ENCODE results near the gene PHF5A.
"Not testable (repeated sequence)": the region's sequence is repeated elsewhere in the genome, so short reads cannot be mapped to it uniquely, and the experiment has no call there.

The PHF5A gene

DNA sequence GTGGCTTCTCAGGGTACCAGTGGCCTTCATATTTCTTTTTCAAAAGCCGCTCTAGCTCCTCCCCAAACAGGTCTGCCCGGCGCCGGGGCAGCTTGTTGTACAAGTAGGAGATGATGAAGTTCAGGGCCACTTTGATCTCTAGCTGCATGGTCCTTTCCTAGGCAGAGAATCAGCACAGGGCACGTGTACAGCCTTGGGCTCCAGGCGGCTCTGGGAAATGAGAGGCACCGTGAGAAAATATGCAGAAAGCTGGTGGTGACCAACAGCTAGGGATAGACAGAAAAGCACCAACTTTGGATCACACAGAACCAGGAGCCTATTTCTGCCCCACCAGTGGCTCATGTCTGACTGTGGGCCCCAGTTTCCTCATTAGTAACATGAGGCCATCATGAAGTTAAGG is 31.3 kb downstream of the PHF5A start:
- no peaks in the 10 kb centered on the region for H3K27me3 ChIP-seq (ENCODE audit: control insufficient read depth, low read length)
- no peaks in the 10 kb centered on the region for H3K4me1 ChIP-seq (ENCODE audit: control insufficient read depth, low read length)
- H3K79me2 ChIP-seq (ENCODE audit: control insufficient read depth, low read length): peaks cover 87% of the 10 kb centered on the region
- no peak overlapping the region for H3K4me2 ChIP-seq (ENCODE audit: low read length)
- peaks cover 11% of the 10 kb centered on the region for H3F3A ChIP-seq (ENCODE audit: control insufficient read depth, insufficient read depth)
- TF ChIP-seq, protein P1, sequence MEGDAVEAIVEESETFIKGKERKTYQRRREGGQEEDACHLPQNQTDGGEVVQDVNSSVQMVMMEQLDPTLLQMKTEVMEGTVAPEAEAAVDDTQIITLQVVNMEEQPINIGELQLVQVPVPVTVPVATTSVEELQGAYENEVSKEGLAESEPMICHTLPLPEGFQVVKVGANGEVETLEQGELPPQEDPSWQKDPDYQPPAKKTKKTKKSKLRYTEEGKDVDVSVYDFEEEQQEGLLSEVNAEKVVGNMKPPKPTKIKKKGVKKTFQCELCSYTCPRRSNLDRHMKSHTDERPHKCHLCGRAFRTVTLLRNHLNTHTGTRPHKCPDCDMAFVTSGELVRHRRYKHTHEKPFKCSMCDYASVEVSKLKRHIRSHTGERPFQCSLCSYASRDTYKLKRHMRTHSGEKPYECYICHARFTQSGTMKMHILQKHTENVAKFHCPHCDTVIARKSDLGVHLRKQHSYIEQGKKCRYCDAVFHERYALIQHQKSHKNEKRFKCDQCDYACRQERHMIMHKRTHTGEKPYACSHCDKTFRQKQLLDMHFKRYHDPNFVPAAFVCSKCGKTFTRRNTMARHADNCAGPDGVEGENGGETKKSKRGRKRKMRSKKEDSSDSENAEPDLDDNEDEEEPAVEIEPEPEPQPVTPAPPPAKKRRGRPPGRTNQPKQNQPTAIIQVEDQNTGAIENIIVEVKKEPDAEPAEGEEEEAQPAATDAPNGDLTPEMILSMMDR (IDR thresholded peaks at IDR 0.05; ENCODE audit: low read depth, low read length, poor library complexity, severe bottlenecking): no peak
- TF ChIP-seq EZH2phosphoT487 (IDR thresholded peaks at IDR 0.05; ENCODE audit: borderline replicate concordance, low read length): no peak
- H3K9me2 ChIP-seq (replicated peaks; ENCODE audit: control insufficient read depth, low read length): no peaks in the 10 kb centered on the region
- H3K36me3 ChIP-seq (ENCODE audit: control insufficient read depth, low read length): peaks cover 70% of the 10 kb centered on the region
- no peak overlapping the region for H3K27ac ChIP-seq (ENCODE audit: low read depth, low read length)
- H3K9me3 ChIP-seq (ENCODE audit: control insufficient read depth, insufficient read depth, low read length): no peaks in the 10 kb centered on the region
- H3K4me3 ChIP-seq (ENCODE audit: low read length): no peak overlapping the region
- H4K20me1 ChIP-seq (ENCODE audit: control insufficient read depth, insufficient read depth, low read depth, low read length): 0 out of 2 replicates have a peak, but pooled peaks cover 3% of the 10 kb centered on the region

DNA sequence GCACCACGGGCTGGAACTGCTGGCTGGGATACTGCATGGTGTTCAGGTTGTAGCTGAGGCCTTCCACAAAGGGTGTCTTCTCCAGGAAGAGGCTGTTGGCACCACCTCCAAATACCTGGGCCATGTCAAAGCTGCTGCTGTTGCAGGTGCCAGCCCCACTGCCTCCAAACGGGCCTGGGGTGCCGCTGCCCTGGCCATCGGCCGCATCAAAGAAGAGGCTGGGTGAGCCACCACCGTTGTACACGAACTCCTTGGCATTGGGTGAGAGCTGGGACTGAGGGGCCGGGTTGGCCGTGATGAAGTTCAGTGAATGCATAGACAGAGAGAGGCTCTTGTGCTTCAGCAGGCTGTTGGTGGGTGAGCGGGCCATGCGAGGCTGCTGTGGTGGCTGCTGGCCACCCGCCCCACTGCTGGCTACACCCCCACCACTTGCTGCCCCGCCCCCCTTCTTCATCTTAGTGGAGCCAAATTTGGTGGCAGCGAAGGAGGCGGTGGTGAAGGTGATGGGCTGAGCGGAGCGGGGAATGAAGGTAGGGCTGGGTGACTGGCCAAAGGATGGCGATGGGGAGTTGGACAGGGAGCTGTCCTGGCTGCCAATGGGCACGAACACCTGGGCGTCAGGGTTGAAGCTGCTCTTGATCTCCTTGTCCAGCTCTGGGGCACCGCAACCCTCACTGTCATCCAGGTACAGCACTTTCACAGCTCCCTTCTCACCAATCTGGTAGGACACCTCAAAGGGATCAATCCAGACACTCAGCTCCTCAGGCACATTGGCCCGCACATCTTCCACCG is 32.0 kb downstream of the PHF5A start:
- TF ChIP-seq, protein P1 (IDR thresholded peaks at IDR 0.05; ENCODE audit: low read depth, low read length, poor library complexity, severe bottlenecking): no peak
- no peak for TF ChIP-seq EZH2phosphoT487 (IDR thresholded peaks at IDR 0.05; ENCODE audit: borderline replicate concordance, low read length)
- Histone ChIP-seq H3F3A (ENCODE audit: control insufficient read depth, insufficient read depth) (peaks cover 11% of the 10 kb centered on the region), H3K4me3 (ENCODE audit: low read length) (no peak overlapping the region), H4K20me1 (ENCODE audit: control insufficient read depth, insufficient read depth, low read depth, low read length) (0 out of 2 replicates have a peak, but pooled peaks cover 3% of the 10 kb centered on the region), H3K4me1 (ENCODE audit: control insufficient read depth, low read length) (no peaks in the 10 kb centered on the region), H3K36me3 (ENCODE audit: control insufficient read depth, low read length) (peaks cover 72% of the 10 kb centered on the region), H3K27ac (ENCODE audit: low read depth, low read length) (no peak overlapping the region), H3K79me2 (ENCODE audit: control insufficient read depth, low read length) (peaks cover 80% of the 10 kb centered on the region), H3K9me2 (replicated peaks; ENCODE audit: control insufficient read depth, low read length) (no peaks in the 10 kb centered on the region), H3K27me3 (ENCODE audit: control insufficient read depth, low read length) (no peaks in the 10 kb centered on the region), H3K9me3 (ENCODE audit: control insufficient read depth, insufficient read depth, low read length) (no peaks in the 10 kb centered on the region), H3K4me2 (ENCODE audit: low read length) (no peak overlapping the region)

DNA sequence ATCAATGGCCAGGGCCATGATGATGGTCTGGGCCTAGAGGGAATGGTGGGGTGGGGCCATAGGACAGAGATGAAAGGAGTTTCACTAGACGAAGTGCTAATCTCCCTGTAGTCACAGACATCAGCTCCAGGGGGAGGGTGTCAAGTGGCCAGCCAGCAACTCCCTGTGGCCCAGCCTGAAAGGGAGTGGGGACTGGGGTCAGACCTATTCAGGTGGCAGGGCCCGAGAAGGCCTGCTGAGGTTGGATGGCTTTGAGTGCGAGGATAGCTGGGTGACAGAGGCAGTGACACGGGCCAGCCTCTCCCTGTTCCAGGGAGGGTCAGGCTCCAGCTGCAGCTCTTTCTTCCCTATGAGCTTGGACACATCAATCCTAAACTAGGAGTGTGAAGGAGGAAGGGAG is 32.9 kb downstream of the PHF5A start:
- no peak overlapping the region for H3K27ac ChIP-seq (ENCODE audit: low read depth, low read length)
- peaks cover 2% of the 10 kb centered on the region; the same call in 1 of the 2 replicates for H3K4me1 ChIP-seq (ENCODE audit: control insufficient read depth, low read length)
- H3K4me2 ChIP-seq (ENCODE audit: low read length): no peak overlapping the region
- H4K20me1 ChIP-seq (ENCODE audit: control insufficient read depth, insufficient read depth, low read depth, low read length): 0 out of 2 replicates have a peak, but pooled peaks cover 3% of the 10 kb centered on the region
- H3K79me2 ChIP-seq (ENCODE audit: control insufficient read depth, low read length): peaks cover 71% of the 10 kb centered on the region
- H3K4me3 ChIP-seq (ENCODE audit: low read length): no peak overlapping the region
- no peak for TF ChIP-seq EZH2phosphoT487 (IDR thresholded peaks at IDR 0.05; ENCODE audit: borderline replicate concordance, low read length)
- TF ChIP-seq, protein P1 (IDR thresholded peaks at IDR 0.05; ENCODE audit: low read depth, low read length, poor library complexity, severe bottlenecking): no peak
- no peaks in the 10 kb centered on the region for H3K9me2 ChIP-seq (replicated peaks; ENCODE audit: control insufficient read depth, low read length)
- H3K9me3 ChIP-seq (ENCODE audit: control insufficient read depth, insufficient read depth, low read length): no peaks in the 10 kb centered on the region
- peaks cover 74% of the 10 kb centered on the region for H3K36me3 ChIP-seq (ENCODE audit: control insufficient read depth, low read length)
- no peaks in the 10 kb centered on the region for H3K27me3 ChIP-seq (ENCODE audit: control insufficient read depth, low read length)
- peaks cover 16% of the 10 kb centered on the region for H3F3A ChIP-seq (ENCODE audit: control insufficient read depth, insufficient read depth)

DNA sequence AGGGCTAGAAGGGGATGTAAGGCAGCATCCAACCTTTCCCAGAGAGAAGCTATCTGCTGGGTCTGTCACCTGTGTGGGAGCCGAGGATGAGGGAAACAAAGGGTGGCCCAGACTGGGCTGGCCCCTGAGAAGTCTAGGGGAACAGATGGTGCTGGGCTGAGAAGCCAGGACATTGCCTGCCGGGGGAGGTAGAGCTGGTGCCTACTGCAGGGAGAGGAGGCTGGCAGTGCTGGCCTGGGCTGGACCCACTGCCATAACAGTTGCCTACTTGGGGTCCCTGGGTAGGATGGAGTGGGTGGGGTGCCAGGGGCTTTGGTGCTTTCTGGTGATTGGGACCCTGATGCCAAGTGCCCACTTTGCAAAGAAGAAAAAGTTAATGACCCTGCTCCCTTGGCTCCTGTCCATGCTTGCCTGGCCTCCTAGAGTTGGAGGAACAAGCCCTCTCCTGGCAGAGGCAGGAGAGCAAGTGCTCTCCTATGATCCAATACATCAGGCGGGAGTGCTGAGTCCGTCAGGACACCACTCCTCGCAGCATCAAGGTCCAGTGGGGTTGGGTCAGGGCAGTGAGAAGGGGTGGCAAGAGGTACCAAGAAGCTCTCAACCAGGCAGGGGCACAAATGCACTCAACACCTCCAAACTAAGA is 34.0 kb downstream of the PHF5A start:
- H3K79me2 ChIP-seq (ENCODE audit: control insufficient read depth, low read length): peaks cover 60% of the 10 kb centered on the region
- H3K9me3 ChIP-seq (ENCODE audit: control insufficient read depth, insufficient read depth, low read length): not testable (repeated sequence)
- H3F3A ChIP-seq (ENCODE audit: control insufficient read depth, insufficient read depth): peaks cover 18% of the 10 kb centered on the region

DNA sequence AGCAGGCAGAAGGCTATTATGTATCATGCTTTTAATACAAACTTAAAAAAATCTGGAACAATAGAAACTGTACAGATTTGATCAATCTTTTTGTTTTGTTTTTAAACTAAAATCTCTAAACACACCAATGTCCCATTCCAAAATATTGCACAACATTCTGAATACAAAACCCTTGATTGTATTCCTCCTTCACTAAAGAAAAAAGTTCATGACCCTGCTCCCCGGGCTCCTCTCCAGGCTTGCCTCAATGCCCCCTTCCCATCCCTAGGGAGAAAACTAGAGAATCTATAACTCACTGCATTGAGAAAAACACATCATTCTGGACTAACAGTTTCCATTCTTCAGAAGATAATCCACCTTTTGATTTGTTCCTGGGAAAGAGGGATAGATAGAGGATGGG is 35.0 kb downstream of the PHF5A start:
- not testable (repeated sequence) for H3K4me3 ChIP-seq (ENCODE audit: low read length); H4K20me1 ChIP-seq (ENCODE audit: control insufficient read depth, insufficient read depth, low read depth, low read length); H3K27ac ChIP-seq (ENCODE audit: low read depth, low read length); H3K9me2 ChIP-seq (replicated peaks; ENCODE audit: control insufficient read depth, low read length); H3K4me1 ChIP-seq (ENCODE audit: control insufficient read depth, low read length); H3K9me3 ChIP-seq (ENCODE audit: control insufficient read depth, insufficient read depth, low read length); H3K4me2 ChIP-seq (ENCODE audit: low read length); H3K27me3 ChIP-seq (ENCODE audit: control insufficient read depth, low read length)
- H3K79me2 ChIP-seq (ENCODE audit: control insufficient read depth, low read length): peaks cover 50% of the 10 kb centered on the region
- peaks cover 13% of the 10 kb centered on the region; the same call in 1 of the 2 replicates for H3F3A ChIP-seq (ENCODE audit: control insufficient read depth, insufficient read depth)
- H3K36me3 ChIP-seq (ENCODE audit: control insufficient read depth, low read length): peaks cover 61% of the 10 kb centered on the region

More for the DNA sequence above, 34.0 kb downstream of the PHF5A start:
- H3K4me3 ChIP-seq (ENCODE audit: low read length); H3K27me3 ChIP-seq (ENCODE audit: control insufficient read depth, low read length); H3K4me1 ChIP-seq (ENCODE audit: control insufficient read depth, low read length); H3K4me2 ChIP-seq (ENCODE audit: low read length); H4K20me1 ChIP-seq (ENCODE audit: control insufficient read depth, insufficient read depth, low read depth, low read length); H3K9me2 ChIP-seq (replicated peaks; ENCODE audit: control insufficient read depth, low read length); H3K27ac ChIP-seq (ENCODE audit: low read depth, low read length): not testable (repeated sequence)
- H3K36me3 ChIP-seq (ENCODE audit: control insufficient read depth, low read length): peaks cover 69% of the 10 kb centered on the region

Data from DOHH2 (cell line).